NCI-H526 treated with DMSO at 0.1 percent for 48 hours (cell line): ENCODE measurements around the gene TNS4.

Experiments
- DNase-seq: peaks from one replicate; lab custom pipeline; 2025; lab: John Stamatoyannopoulos, UW

TNS4 gene

DNA sequence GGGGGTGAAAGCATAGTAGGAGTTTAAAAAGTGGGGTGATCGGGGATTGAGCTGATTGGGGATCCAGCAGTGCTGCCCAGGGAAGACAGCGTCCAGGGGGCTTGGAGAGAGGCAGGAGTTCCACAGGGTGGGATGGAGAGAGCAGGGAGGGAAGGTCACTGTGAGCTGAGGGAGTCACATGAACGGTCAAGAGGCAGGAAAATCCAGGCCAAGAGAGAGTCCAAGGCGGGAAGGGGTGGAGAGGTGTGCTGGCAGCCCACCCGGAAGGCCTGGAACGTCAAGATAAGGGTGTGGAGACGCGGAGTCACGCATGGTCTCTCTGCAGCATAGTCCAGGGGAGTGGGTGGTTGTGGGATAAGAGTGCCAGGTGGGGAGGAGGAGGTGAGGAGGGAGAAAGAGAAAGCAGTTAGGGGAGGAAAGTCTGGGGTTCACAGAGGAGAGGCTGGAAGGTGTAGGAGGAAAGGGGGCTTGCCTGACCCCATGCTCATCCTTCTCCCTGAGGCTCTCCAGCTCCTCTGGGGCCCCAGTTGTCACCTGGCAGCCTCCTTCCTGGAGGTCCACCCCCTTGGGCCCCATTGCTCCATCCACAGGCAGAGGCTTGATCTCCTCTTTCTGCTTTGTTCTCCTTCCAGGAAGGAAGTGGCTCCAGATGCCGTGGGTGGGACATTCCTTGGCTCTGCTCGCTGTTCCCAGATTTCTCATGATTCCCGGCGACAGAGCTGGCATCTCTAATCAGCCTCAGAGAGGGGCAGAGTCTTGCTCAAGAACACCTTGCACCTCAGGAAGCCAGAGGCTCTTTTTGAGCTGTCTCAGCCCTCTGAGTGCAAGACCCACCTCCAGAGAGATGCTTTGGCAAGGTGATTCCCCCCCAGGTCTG, 35.1 kb upstream of the TNS4 start:
- DNase-seq, result no peak

DNA sequence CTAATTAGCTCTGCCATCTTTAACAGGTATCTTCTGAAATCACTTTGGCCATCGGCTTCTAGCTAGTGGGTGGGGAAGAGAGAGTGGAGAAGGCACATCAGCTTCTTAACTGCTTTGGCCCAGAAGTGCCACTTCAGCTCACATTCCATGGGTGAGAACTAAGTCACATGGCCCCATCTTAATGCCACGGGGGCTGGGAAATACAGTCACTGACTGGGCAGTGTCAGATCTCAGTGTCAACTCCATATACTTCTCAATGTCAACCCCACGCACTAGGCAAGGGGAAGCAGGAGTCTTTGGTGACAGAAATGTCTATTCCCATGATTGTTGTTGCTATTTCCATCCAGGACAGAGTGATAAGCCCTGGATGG, 34.5 kb upstream of the TNS4 start:
- DNase-seq, result no peak

DNA sequence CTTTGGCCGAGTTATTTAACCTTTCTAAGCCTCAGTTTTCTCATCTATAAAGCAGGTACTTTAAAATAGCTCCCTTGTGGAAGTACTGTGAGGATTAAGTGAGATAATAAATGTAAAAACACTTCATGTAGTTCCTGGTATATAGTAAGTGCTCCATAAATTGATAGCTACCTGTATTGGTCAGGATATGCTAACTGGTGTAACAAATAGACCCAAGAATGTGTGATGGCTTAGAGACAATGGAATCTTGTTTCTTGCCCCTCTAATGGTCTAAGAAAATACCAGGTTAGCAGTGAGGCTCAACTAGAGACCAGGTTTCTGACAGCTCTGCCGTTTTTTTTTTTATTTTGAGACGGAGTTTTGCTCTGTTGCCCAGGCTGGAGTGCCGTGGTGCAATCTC, 34.0 kb upstream of the TNS4 start:
- DNase-seq, result no peak

DNA sequence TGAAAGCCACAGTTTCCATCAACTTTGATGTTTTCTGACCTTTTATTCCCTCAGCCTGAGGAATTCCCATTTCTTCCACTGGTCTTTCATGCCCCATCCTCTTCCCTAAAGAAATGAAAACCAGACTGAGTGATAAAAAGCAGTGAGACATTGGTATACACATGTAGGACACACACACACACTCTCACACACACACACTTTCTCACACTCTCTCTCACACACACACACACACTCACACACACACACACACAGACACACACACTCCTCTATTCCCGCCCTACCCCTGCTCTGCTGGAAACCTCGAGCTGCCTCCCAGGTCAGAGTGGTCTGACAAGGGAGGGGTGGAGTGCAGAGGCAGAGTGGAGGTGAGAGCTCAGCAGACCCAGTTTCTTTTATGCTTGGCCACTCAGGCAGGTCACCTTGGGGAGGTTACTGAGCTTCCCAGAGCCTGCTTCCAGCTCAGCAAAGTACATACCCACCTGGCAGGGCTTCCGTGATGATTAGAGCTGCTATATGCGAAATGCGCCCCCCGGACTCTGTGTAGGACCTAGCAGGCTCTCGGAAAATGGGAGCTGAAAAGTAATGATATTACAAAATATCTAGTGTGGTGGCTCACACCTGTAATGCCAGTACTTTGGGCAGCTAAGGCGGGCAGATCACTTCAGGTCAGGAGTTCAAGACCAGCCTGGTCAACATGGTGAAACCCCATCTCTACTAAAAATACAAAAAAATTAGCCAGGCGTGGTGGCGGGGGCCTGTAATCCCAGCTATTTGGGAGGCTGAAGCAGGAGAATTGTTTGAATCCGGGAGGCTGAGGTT, 33.2 kb upstream of the TNS4 start:
- DNase-seq, result no peak

DNA sequence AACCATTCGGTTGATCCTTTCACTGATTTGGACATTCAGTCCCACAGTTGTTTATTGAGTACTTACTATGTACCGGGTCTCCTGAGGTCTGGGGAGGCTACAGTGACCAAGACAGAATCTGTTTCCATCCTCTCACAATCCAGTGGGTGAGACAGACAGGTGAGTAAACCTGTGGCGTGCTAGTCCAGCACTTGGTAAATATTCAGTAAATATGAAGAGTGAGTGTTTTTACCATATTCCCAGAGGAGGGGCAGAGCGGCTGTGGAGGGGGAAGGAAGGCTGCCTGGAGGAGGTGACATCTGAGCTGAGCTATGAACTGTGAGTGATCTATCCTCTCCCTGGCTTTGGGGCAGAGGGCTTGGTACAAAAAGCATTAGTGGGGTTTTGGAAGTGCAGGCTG, 32.5 kb upstream of the TNS4 start:
- DNase-seq, result no peak

DNA sequence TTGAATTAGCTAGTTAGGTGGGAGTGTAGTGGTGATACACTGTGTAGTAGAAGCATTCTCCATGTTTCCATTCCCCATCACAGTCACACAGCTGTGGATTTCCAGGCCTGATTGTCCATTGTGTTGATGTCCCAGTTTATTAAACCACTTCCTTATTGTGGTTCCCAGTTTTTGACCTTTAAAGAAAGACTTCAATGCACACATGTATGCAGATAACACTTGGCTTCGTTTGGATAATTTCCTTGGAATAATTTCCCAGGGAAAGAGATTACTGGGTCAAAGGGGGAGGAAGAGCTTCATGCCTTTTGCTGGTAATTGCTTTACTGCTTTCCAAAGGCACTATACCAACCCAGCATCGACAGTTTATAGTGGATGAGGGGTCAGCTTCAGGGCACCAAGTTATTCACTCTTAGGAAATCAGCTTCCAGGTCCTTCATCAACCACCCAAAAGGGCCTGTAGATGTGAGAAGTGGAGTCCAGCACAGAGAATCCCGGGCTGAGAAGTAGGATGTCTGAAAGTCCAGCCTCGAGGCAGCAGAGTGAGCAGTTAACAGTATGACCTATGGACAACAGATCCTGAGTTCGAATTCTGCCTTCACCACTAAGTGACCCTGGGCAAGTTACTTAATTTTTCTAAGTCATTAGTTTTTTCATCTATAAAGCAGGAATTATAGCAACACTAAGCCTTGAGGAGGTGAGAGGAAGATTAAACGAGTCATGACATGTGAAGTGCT, 31.3 kb upstream of the TNS4 start:
- no peak for DNase-seq

DNA sequence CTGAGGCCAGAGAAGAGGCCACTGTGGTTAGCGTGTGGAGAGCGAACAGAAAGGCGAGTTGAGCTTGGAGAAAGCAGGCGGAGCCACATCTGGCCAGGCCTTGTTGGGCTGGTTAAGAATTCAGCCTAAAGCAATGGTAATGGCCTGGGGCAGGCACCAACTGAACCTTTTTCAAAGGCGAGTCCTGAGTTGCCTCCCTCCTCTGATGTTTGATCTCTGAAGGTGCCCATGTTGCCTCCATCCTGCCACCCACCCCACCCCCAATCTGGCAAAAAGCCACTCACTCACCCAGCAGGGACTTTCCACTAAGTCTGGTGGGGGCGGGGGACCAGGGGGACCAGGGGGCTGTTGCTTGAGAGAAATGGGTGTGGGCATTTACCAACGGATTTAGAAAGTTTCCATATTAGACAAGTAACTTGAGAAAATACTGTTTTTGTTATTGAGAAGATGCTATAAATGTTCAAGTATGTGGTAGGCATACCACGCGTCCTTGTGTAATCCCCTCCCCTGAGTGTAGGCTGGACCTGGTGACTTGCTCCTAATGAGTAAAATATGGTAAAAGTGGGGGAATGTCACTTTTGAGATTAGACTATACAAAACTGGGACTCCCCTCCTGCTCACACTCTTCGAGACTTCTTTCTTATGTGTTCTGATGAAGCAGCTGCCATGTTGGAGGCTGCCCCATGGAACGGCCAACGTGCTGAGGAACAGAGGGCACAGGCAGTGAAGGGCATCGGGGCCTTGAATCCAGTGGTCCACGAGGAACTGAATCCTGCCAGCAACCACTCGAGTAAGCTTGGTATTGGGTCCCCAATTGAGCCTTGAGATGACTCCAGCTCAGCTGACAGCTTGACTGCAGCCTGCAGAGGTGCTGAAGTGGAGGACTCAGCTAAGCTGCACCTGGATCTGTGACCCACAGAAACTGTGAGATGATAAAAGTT, 29.9 kb upstream of the TNS4 start:
- no peak for DNase-seq

DNA sequence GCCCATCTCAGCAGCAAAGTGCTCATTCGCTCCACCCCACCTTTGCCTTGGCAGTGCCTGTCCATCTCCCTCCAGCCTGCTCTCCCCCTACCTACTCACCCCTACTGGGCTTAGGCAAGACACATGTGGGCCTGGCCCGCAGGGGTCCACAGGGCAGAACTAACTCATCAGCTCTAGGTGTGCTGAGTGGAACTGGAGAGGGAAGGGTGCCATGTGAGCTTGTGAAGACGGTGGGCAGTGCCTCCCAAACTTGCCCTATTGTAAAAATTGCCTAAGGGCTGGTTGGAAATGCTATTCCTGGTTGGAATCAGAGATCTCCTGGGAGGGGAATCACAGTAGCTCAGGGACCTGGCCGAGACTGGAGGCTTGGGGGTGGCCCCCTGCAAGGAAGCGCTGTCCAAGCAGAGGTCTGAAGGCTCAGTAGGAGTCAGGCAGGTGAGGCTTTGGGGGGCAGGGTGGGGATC, 29.1 kb upstream of the TNS4 start:
- DNase-seq, result no peak

DNA sequence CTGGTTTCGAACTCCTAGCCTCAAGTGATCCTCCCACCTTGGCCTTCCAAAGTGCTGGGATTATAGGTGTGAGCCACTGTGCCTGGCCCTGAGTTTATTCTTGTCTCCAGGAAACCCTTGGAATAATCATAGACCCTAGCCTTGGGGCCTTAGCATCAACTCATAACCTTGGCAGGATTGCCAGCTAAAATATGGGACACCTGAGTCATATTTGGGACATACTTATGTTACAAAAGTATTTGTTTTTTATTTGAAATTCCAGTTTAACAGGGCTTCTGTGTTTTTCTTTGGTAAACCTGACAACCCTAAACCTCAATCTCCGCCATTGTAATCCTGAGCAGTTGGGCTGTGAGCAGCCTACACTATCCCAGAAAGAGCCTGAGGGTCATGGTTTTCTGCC, 28.6 kb upstream of the TNS4 start:
- no peak for DNase-seq

DNA sequence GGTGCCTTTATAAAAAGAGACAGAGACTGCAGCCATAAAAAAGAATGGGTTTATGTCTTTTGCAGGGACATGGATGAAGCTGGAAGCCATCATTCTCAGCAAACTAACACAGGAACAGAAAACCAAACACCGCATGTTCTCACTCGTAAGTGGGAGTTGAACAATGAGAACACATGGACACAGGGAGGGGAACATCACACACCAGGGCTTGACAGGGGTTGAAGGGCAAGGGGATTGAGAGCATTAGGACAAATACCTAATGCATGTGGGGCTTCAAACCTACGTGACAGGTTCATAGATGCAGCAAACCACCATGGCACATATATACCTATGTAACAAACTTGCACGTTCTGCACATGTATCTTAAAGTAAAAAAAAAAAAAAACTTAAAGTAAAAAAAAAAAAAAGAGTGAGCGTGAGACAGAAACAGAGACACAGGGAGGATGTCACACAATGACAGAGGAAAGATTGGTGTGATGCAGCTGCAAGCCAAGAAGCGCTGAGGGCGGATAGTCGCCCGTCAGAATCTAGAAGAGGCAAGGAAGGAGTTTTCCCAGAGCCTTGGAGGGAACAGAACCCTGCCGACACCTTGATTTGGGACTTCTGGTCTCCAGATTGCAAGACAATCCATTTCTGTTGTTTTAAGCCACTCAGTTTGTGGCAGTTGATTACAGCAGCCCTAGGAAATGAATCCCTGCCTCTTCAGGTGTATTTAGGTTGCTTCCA, 27.4 kb upstream of the TNS4 start:
- DNase-seq, result no peak

DNA sequence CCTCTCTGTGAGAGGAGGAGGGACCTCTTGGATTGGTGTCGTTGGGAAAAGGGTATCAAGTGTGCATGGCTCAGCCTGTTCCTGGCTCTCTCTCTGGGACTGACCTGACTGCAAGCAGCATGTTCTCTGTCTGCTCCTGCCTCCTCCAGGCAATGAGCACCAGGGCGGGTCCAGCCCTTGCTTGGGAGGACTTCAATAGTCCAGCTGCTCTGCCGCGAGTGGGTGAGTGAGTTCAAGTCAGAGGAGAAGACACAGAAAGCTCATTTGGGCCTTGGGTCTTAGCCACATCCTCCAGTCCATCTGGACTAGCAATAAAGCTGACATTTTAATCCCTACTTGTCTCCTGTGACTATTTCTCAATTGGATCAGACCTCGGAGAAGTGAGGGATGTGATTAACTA, 25.2 kb upstream of the TNS4 start:
- DNase-seq, result no peak

DNA sequence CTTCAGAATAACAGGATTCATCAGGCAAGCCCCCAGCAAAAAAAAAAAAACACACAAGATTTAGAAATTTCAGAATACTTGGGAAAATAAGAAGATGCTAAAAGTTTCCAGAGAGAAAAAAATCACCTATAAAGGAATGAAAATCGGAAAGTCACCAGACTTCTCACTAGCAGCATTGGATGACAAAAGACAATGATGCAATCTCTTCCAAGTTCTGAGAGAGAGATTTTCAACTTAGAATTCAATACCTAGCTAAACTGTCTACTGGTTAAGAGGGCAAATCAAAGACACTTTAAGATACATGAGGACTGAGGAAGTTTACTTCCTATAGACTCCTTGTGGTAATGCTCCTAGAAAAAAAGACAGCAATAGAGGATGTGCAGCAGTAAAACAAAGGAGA, 23.9 kb upstream of the TNS4 start:
- no peak for DNase-seq

DNA sequence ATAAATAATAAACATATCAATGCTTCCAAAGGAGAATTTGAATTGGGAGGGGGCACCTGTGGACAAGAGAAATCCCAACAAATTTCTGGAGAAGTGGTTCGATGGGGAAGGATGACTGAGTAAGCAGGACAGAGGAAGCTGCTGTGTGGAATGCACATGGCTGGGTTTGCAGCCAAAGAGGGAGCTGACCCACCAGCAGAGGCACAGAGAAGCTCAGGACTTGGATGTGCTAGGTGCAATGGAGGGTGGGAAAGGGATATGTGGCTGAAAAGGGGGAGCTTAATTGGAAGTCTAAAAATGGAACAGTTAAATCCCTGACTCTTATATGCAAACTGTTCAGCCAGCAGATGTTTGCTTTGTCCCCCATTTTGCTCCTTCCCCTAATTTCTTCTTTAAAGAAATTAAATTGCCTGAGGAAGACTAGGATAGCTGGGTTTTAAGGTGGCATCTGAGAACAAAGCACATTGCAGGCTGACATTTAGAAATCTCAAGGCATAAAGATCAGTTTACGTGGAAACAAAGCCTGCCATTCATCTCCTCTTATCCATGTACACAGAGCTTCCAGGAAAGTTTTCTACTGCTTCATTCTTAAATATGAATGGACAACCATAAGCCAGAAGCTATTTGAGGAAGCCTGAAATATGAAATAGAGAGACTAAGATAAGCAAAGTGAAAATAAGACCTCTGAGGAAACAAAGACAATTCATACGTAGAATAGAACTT, 23.0 kb upstream of the TNS4 start:
- DNase-seq, result no peak

DNA sequence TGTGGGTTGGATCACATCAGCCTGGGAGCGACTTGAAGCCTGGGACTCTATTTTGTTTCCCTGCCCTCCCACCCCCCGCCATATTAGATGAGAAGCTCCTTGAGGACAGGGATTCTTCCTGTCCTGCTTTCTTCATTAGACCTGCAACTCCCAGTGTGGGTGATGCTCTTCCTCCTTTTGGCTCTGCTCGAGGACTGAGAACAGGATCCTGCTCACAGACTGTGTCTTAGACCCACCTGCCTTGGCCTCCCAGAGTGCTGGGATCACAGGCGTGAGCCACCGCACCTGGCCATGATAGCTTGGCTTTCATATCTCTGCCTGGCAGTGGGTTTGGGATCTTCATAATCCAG, 21.5 kb upstream of the TNS4 start:
- DNase-seq, result no peak

DNA sequence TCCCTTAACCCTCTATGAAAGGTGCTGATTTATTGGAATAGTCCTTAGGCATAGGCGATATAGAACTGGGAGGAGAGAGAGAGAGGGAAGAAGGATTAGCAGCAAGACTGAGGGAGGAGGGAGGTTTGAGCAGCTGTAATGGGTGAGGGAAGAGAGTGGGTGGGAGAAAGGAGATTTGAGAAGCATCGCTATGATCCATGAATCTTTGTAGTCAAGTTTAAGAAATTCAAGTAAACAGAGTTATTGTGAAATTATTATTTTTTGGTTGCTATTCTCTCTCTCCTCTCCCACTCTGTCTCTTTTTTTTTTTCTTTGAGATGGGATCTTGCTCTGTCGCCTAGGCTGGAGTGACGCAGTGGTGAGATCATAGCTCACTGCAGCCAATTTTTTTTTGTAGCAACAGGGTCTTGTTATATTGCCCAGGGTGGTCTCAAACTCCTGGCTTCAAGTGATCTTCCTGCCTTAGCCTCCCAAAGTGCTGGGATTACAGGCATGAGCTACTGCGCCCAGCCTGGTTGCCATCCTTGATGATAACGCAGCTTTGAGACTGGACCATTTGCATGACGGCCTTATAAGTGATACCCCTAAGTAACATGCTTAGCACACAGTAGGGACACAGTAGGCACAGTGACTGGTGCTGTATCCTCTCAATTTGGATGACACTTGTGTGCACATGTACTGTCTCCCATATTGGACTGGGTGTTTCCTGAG, 21.0 kb upstream of the TNS4 start:
- DNase-seq, result no peak

DNA sequence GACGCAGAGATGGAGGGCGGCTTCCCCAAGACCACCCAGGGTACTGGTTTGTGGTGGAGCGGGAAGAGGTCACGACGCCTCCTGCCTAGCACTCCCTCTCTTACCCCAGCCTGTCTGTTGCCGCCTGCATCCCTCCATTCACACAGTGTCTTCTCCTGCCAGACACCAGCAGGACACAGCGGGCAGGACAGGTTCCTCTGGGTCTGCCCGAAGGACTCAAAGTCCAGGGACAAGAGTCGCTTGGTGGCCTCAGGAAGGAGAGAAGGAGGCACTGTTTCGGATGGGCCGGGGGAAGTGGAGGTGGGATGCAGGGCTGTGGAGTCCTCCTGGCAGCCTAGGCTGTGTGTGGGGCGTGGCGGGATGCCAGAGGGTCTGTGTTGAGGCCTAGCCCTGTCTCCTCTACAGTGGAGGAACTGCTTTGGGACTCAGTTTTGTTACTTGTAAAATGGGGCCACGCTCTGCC, 19.6 kb upstream of the TNS4 start:
- DNase-seq, result no peak

DNA sequence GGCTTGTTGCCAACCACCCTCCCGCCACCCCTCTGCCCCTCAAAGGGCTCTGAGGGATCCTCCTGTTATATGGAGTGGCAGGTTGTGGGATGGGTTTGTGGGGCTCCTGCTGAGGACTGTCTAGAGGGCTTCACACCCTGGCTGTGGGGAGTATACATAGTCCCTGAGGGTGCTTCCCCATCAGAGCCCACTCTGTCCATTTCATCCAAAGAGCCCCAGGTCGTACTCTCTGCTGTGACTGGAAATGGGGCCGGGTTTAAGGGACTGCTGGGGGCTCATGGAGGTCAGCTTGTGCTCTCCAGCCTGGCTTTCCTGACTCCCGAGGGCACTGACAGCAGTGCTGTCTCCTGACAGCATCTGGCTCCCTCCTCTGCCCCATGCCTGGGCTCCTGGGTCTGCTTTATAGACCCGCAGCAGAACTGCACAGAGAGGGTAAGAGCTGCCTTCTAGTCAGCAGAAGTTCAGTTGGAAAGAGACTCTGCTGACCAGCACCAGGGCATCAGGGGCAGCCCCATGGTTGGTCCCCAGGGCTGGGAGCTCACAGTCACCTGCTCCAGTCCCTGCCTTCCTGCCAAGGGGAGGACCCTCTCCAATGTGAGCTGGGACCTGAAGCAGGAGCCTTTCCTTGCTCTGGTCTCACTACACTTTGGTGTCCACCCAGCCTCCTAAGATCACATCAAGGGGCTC, 17.8 kb upstream of the TNS4 start:
- DNase-seq, result no peak

DNA sequence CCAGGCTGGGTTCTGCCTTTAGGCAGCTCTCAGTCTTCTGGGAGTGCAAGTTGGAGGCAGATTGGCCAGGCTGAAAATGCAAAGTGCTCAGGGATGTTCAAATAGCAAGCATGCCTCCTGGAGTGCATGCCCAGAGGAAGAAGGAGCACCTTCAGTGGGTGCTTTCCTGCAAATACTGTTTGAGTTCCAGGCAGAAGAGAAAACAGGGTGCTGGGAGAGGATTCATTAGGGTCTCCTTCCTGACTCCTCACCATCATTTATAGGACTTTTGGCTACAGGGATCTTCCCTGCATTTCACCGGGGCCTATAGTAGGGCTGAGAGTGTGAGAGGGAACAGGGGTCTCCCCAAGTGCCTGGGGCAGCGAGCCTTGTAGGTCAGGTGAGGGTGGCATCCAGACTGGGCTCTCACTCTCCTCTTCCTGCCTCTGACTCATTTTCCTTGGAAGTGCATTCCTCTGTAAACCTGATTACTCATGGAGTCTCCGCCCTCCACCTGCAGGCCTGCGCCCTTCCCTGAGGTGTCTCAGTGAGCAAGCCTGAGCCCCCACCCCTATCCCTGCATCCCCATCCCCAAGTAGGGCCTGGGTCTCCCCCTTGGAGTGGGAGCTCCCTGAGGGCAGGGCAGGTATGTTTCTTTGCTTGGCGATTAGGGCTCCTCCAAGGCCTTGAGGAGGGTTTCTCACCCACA, 17.1 kb upstream of the TNS4 start:
- DNase-seq, result no peak
